GM19240 (cell line): ENCODE measurements around the gene MMS19.
"Not testable (repeated sequence)": the region's sequence is repeated elsewhere in the genome, so short reads cannot be mapped to it uniquely, and the experiment has no call there.

ENCODE experiments used
- DNase-seq: peaks from one replicate; pipeline ENCODE4 v3.0.0; 2011; ENCODE audit warnings: low spot score; ENCODE audit not compliant: insufficient read length

MMS19 gene

GRCh38 chr10:97529685-97530465 lies 31.7 kb upstream of the MMS19 start:
- DNase-seq: no peak

DNA sequence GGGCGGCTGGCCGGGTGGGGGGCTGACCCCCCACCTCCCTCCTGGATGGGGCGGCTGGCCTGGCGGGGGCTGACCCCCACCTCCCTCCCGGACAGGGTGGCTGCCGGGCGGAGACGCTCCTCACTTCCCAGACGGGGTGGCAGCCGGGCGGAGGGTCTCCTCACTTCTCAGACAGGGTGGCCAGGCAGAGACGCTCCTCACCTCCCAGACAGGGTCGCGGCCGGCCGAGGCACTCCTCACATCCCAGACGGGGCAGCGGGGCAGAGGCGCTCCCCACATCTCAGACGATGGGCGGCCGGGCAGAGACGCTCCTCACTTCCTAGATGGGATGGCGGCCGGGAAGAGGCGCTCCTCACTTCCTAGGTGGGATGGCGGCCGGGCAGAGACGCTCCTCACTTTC lies 30.7 kb upstream of the MMS19 start:
- not testable (repeated sequence) for DNase-seq

DNA sequence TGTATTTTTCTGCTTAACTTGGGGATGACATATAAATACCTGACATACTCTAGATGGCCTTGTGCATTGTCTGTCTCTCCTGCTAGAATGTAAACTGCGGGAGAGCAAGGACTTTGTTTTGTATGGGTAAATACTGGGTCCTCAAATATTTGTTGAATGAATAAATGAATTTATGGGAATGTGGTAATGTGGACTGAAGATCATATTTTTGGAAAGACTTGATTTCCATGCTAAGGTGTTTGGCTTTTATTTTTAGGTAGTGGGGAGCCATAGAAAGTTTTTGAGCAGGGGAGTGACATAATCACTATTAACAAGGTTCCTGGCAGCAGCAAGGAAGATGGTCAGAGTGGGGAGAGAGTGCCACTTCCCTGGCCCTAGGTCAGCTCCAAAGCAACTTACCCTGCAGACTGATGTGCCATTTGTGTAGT lies 27.5 kb upstream of the MMS19 start:
- DNase-seq: no peak

DNA sequence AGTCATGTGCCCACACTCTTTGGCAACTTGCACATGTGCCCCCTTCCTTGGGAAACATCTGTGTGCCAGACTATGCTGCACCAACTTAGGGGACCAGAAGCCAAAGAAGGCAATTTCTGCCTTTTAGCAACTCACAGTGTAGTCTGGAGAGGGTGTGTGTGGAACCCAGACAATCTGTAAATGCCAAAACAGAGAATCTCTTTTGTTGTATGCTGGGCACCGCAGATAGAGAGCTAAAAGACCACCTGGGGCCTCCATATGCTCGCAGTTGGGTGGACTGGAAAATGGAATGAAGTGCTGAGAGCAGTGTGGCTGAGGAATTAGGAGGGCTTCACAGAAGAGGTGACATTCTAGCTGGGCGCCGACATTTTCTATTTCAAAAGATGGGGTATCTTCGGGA lies 26.9 kb upstream of the MMS19 start:
- DNase-seq: no peak

GRCh38 chr10:97522937-97523336 lies 24.7 kb upstream of the MMS19 start:
- DNase-seq: no peak

DNA sequence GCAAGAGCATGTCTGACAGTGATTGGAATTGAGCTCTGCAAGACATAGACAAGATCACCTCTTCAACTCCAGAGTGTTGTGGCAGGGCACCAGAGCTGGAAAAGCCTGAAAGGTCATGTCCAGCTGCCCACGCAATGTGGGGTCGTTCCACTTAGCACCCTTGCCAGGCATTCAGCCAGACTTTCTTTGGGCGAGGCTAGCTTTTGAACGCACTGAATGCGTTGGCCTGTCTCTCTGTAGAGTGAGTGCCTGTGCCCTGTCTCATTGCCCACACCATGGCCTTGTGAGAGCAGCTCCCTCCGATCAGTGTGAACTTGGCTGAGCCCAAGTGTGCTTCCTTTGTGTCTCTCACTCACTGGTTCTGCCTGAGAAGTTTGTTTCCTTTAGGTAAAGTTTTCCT lies 23.8 kb upstream of the MMS19 start:
- DNase-seq: no peak

- DNase-seq: no peak
These were observed 22.9 kb upstream of the MMS19 start for GRCh38 chr10:97520978-97521761.

DNA sequence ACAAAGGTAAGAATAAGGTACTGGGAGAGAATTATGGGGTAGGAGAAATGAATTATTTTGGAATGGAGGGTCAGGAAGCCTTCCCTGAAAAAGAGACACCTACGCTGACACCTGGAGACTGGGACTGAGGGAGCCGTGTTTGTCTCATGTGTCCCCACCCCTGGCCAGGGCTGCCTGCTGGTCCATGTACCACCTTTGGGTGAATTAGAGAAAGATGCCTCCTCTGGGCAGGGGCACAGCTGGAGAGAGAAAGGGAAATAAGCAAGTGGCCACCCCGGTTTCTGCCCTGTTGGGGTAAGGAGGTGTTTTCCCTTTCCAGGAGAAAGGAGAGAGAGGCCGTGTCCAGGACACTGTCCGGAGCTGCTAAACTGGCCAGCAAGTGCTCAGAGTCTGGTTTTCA lies 22.3 kb upstream of the MMS19 start:
- no peak for DNase-seq

GRCh38 chr10:97519342-97519741 lies 21.1 kb upstream of the MMS19 start:
- DNase-seq: no peak

GRCh38 chr10:97518301-97519043 lies 20.2 kb upstream of the MMS19 start:
- no peak for DNase-seq

GRCh38 chr10:97517778-97518300 lies 19.6 kb upstream of the MMS19 start:
- no peak for DNase-seq

DNA sequence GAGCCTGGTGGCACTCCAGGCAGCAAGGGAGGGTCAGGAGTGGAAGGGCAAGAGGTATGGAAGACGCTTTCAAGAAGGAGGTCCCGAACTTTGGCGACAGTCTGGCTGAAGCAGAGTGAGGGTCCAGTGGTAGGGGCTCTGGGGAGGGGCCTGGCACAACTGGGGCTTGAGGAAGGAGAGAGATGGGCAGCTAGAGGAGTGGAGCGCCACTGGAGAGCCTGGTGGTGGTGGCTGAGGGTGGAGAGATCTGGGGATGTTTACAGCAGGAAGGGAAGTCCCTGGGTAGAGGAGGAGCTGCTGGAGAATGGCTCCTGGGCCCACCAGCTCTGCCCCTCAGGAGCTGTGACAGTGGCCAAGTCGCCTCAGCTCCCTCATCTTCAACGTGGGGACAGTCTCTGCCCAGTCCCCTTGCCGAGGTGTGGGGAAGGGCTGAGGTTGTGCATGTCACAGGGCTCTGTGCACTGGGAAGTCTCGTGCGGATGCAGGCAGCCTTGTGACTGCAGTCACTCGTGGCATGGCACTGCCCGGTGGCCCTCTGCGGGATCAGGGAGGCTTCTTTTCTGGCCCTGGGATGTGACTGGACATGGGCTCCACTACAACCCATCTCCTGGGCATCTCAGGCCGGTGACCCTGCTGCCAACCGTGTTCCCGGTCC lies 19.0 kb upstream of the MMS19 start:
- no peak for DNase-seq

DNA sequence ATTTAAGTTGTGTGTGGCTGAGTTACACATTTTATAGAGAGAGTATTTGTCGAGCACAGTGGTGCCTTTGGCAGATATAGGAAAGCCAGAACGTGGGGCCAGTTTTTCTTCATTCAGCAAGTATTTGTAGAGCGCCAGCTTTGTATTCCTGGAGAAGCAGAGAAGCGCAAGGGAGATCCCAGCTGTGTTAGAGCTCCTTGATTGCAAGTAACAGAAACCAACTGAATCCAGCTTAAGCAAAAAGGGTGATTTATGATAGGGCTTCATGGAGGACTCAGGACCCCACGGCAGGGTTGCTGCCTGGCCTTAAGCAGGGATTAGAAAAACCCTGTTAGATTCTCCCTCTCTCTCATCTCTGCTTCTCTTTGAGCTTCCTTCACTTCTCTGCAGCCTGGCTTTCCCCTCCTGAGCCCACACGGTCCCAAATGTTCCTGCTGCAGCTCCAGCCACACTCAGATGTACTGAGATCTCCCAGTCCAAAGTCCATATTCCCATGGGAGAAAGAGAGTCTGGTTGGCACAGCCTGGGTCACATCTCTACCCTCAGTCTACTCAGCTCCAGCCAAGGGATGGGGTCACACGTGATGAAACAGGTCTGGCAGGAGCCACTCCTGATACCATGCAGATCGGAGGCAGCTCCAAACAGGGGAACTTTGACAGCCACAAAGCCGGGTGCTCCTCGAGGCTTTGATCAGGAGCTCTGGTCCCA lies 17.2 kb upstream of the MMS19 start:
- no peak for DNase-seq

DNA sequence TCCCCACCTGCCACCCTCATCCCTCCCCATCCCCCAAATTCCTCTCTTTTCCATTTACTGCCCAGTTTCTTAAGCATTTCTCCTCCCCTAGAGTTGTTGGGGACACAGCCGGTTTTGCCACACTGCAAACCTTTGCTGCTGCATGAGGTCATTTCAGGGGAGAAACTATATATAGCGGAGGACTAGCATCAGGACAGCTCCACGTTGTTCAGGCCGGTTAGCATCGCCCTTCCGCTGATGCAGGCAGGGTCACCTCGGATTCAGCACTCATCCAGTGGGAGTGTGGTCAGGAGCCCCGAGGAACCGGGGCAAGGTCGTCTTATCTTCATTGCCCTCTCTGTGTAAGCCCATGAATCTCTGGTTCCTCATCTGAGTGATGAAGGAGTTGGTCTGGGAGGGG lies 16.1 kb upstream of the MMS19 start:
- DNase-seq: no peak

- DNase-seq: no peak
These were observed 14.8 kb upstream of the MMS19 start for GRCh38 chr10:97512993-97513392.

DNA sequence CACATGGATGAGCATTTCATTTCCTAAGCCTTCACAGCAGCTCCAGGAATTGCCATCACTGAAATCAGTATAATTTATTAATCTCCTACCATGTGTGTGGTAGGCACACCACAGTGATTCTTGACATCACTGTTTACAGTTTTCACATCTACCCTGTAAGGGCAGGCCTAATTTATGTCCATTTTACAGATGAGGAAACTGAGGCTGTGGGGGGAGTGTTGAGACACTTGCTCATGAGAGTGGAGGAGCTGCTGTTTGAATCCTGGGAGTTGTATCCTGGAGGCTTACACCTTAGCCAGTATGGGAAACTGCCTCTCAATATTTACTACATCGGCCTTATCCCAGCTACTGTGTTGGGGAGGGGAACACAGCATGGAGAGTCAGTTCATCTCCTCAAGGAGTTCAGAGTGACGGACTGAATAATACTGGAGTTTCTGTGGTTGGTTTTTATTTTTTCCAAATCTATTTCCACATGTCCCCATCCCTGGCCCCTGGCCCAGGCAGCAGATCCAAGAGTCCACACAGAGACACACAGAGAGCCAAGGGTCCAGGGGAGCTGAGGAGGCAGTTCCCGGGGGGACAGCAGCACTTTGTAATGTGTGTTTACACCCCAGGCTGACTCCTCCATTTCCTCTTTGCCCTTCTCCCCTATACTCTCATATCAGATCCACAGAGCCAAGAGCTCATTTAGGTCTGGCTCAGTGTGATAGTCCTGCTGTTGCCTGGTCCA lies 13.7 kb upstream of the MMS19 start:
- no peak for DNase-seq

GRCh38 chr10:97510686-97511085 lies 12.5 kb upstream of the MMS19 start:
- DNase-seq: no peak

- DNase-seq: no peak
These were observed 11.0 kb upstream of the MMS19 start for GRCh38 chr10:97509120-97509680.

GRCh38 chr10:97508342-97508741 lies 10.1 kb upstream of the MMS19 start:
- no peak for DNase-seq
